Pancreas (tissue), 10 donors: ENCODE data around the gene SLC26A3. TPM values are rescaled to one million over a fixed set of nuclear protein-coding genes. Genes with fewer than 3 reads are reported as not detected.

Experiments
- ATAC-seq, 4 donors: fragments of 200-7000 bp; cut with Tn5 transposase; one replicate each; pipeline versions ENCODE4 v1.8.0 to v1.9.1; 2020; ENCODE audit warnings: mild to moderate bottlenecking in 4 of 4, moderate library complexity in 4 of 4
- DNase-seq, 6 donors: peaks; one replicate each; pipeline ENCODE4 v3.0.0-alpha.2; 2020
- FAIRE-seq: peaks from 2 replicates; lab custom pipeline; 2012; peaks lifted over from hg19 to GRCh38; lab: Jason Lieb, UNC
- H3K27ac ChIP-seq, 4 donors: fragments of 200-600 bp; sonication (generic); 1 replicate in 3 of 4; 2 replicates in 1 of 4; pipeline versions ENCODE4 v1.5.0 to v1.8.0; 2020
- H3K27me3 ChIP-seq, 4 donors: fragments of 200-600 bp; one replicate each; pipeline ENCODE4 v1.8.0; 2021
- H3K36me3 ChIP-seq, 3 donors: fragments of 200-600 bp; sonication (generic) in 1 of 3; one replicate each; pipeline versions ENCODE4 v1.5.0 to v1.8.0; 2020 to 2021
- H3K4me1 ChIP-seq, 3 donors: fragments of 200-600 bp; one replicate each; pipeline ENCODE4 v1.8.0; 2021
- H3K4me3 ChIP-seq, 4 donors: fragments of 200-600 bp; sonication (generic) in 2 of 4; one replicate each; pipeline versions ENCODE4 v1.5.0 to v1.8.0; 2020 to 2021
- H3K9me3 ChIP-seq, 4 donors: fragments of 200-600 bp; one replicate each; pipeline ENCODE4 v1.8.0; 2021
- CTCF ChIP-seq, 4 donors: fragments of 200-600 bp; sonication (generic) in 3 of 4; IDR thresholded peaks; one replicate each; pipeline versions ENCODE4 v1.5.0 to v1.8.0; 2021; ENCODE audit warnings: antibody characterized with exemption in 4 of 4
- WGBS, 2 donors: extraction: QIAGEN DNeasy Blood & Tissue Kit; methylation state at CpG; one replicate each; pipeline ENCODE4 v1.1.7; 2013; 5-methylcytosine and 5-hydroxymethylcytosine counted together
- intact Hi-C, 3 donors: fragments of 100-400 bp; cut with DNase I; formaldehyde crosslinking; loops; one replicate each; pipeline versions ENCODE4 v1.11.1 to v1.14.2; 2022
- polyA plus RNA-seq, 2 donors: library from polyadenylated mRNA; stranded (reverse); fragments of 200-250 nt; gene quantifications; one replicate each; pipeline ENCODE4 v1.2.3, GENCODE V29; 2013
- total RNA-seq, 6 donors: library from RNA; stranded (reverse); fragmentation: NEBNext Ultra II Directional in 4 of 6; extraction: Animal tissue kit (Norgen Biotek cat#: 25700) in 4 of 6; gene quantifications; one replicate each; pipeline versions ENCODE4 v1.2.1 to v1.2.4, GENCODE V29; 2021 to 2023
- donor health status: healthy with polysubstance abuse.
- donor health status: DM: no; HTN: no; CAD: no; lungs with moderate emphysema.
- donor health status: DM: no; HTN: no; CAD: no.
- donor health status: control.
- donor health status: control.
- donor health status: Bipolar disorder and iron deficiency.
- donor health status: DM: yes; HTN: yes; CAD: no.
- donor health status: DM: no; HTN: no; CAD: no.
- donor health status: DM: no; HTN: no; CAD: no.
- donor health status: DM: yes; HTN: yes; CAD: no.

The SLC26A3 gene
- total and polyA plus RNA-seq, 8 donors: 0.23 to 1.1 (median 0.34) TPM; not detected in 5

- no peak for ATAC-seq
- no peak for FAIRE-seq
- 28 to 43% methylated on average over 1 of the region's 1 CpG for WGBS, 2 donors
- H3K36me3 ChIP-seq: no peaks in the 10 kb centered on the region
- H3K9me3 ChIP-seq: no peaks in the 10 kb centered on the region
- TF ChIP-seq CTCF (IDR thresholded peaks at IDR 0.05): no peak
- no peak overlapping the region for H3K27ac ChIP-seq
- H3K4me3 ChIP-seq: no peak overlapping the region
- no peak for DNase-seq
- H3K4me1 ChIP-seq: no peaks in the 10 kb centered on the region
- no peaks in the 10 kb centered on the region for H3K27me3 ChIP-seq
- intact Hi-C loops: loop anchor here in 2 of 3 donors (5.0 to 10.0 kb wide), 2 partner anchors 254 to 916 kb away; no protein-coding TSS in a partner anchor
Measured at GRCh38 chr7:107721286-107721685, 81.7 kb downstream of the SLC26A3 start.

- Histone ChIP-seq H3K27me3 (no peaks in the 10 kb centered on the region), H3K4me3 (no peak overlapping the region), H3K9me3 (no peaks in the 10 kb centered on the region), H3K27ac (no peak overlapping the region), H3K4me1 (no peaks in the 10 kb centered on the region), H3K36me3 (no peaks in the 10 kb centered on the region)
- no peak for DNase-seq
- intact Hi-C loops: no loop called here
- 79 to 81% methylated on average over 4 of the region's 4 CpGs for WGBS, 2 donors
- no peak for TF ChIP-seq CTCF (IDR thresholded peaks at IDR 0.05)
- ATAC-seq: no peak
- no peak for FAIRE-seq
Measured at GRCh38 chr7:107718456-107719193, 84.4 kb downstream of the SLC26A3 start.

GRCh38 chr7:107715531-107715930, 87.5 kb downstream of the SLC26A3 start:
- FAIRE-seq: no peak
- no peak overlapping the region for H3K4me3 ChIP-seq
- H3K36me3 ChIP-seq: no peaks in the 10 kb centered on the region
- intact Hi-C loops: no loop called here
- H3K4me1 ChIP-seq: no peaks in the 10 kb centered on the region
- TF ChIP-seq CTCF (IDR thresholded peaks at IDR 0.05): no peak
- no peaks in the 10 kb centered on the region for H3K27me3 ChIP-seq
- no peaks in the 10 kb centered on the region for H3K9me3 ChIP-seq
- no peak for DNase-seq
- no peak overlapping the region for H3K27ac ChIP-seq
- 77 to 88% methylated on average over 6 of the region's 6 CpGs for WGBS, 2 donors
- ATAC-seq: no peak

Other genes with a start within 250 kb of the SLC26A3 start
- gene COG5, start 239.3 kb downstream of the SLC26A3 start, total RNA-seq: 10 to 100 TPM; 25.2 to 34.7 (median 26.8) TPM
- gene COG5, start 239.3 kb downstream of the SLC26A3 start, polyA plus RNA-seq: 1 to 10 TPM; 4.1 to 6.6 TPM
- 1 to 10 TPM; 2.1 to 3.5 (median 2.6) TPM for gene DUS4L, start 239.3 kb downstream of the SLC26A3 start, total RNA-seq
- gene DUS4L, start 239.3 kb downstream of the SLC26A3 start, polyA plus RNA-seq: 1 to 10 TPM; 1.5 to 5.0 TPM
- 10 to 100 TPM; 15.3 to 27.6 (median 20.3) TPM for gene BCAP29, start 223.0 kb downstream of the SLC26A3 start, total RNA-seq
- 10 to 100 TPM; 15.2 to 18.9 TPM for gene BCAP29, start 223.0 kb downstream of the SLC26A3 start, polyA plus RNA-seq
- gene SLC26A4, start 142.4 kb downstream of the SLC26A3 start, total RNA-seq: 1 to 10 TPM in 1 of 6 donors, under 1 TPM in 5; 0.15 to 1.0 (median 0.44) TPM
- 1 to 10 TPM in 1 of 2 donors, under 1 TPM in 1; 0.72 to 2.0 TPM for gene SLC26A4, start 142.4 kb downstream of the SLC26A3 start, polyA plus RNA-seq
- gene CBLL1, start 59.1 kb downstream of the SLC26A3 start, total RNA-seq: 10 to 100 TPM in 5 of 6 donors, 1 to 10 TPM in 1; 9.4 to 15.3 (median 11.1) TPM
- 1 to 10 TPM; 3.5 to 5.4 TPM for gene CBLL1, start 59.1 kb downstream of the SLC26A3 start, polyA plus RNA-seq
- 10 to 100 TPM; 23.6 to 43.0 (median 36.0) TPM for gene DLD, start 88.0 kb upstream of the SLC26A3 start, total RNA-seq
- gene DLD, start 88.0 kb upstream of the SLC26A3 start, polyA plus RNA-seq: 10 to 100 TPM in 1 of 2 donors, 1 to 10 TPM in 1; 8.2 to 32.9 TPM
- gene LAMB1, start 199.9 kb upstream of the SLC26A3 start, total RNA-seq: 100 to 1,000 TPM in 3 of 6 donors, 10 to 100 TPM in 3; 25.5 to 169 (median 101) TPM
- 100 to 1,000 TPM; 137 to 167 TPM for gene LAMB1, start 199.9 kb upstream of the SLC26A3 start, polyA plus RNA-seq